ENCODE data around the gene CELSR1.

- TF ChIP-seq CTCF (IDR thresholded peaks at IDR 0.05) (no peak), POLR2A (IDR thresholded peaks at IDR 0.05) (no peak)
Measured at GRCh38 chr22:46463435-46464227, 73.8 kb downstream of the CELSR1 start.

All from lower leg skin (tissue), 3 donors.